Mesothelial cell of epicardium (in vitro differentiated cells): ENCODE results near the gene IRX3. TPM values are rescaled to one million over a fixed set of nuclear protein-coding genes. Genes with fewer than 3 reads are reported as not detected.

Experiments used
- DNase-seq, 2 experiments: peaks; one replicate each; pipeline ENCODE4 v3.0.0; 2021; ENCODE audit warnings: low spot score in 2 of 2; ENCODE audit not compliant: unreplicated experiment in 2 of 2
- H3K27ac Mint-ChIP-seq: 2 replicates; pipeline ENCODE4 v1.8.0; 2021; ENCODE audit warnings: mixed read lengths
- H3K27me3 Mint-ChIP-seq: 2 replicates; pipeline ENCODE4 v1.8.0; 2021; ENCODE audit warnings: low read depth, mixed read lengths
- H3K36me3 Mint-ChIP-seq: 2 replicates; pipeline ENCODE4 v1.8.0; 2021; ENCODE audit warnings: mixed read lengths
- H3K4me1 Mint-ChIP-seq: 2 replicates; pipeline ENCODE4 v1.8.0; 2021; ENCODE audit warnings: mixed read lengths
- H3K4me3 Mint-ChIP-seq: 2 replicates; pipeline ENCODE4 v1.8.0; 2021; ENCODE audit warnings: mild to moderate bottlenecking, moderate library complexity, mixed read lengths
- H3K9me3 Mint-ChIP-seq: 2 replicates; pipeline ENCODE4 v1.8.0; 2021; ENCODE audit warnings: mixed read lengths
- total RNA-seq: library from RNA; stranded (reverse); gene quantifications from 3 replicates; pipeline ENCODE4 v1.2.1, GENCODE V29; 2021
- TF ChIP-seq, protein P1 (sequence below): fragments of 200-600 bp; sonication (generic); IDR thresholded peaks from one replicate; pipeline ENCODE4 v1.5.0; 2021; ENCODE audit warnings: antibody characterized with exemption; ENCODE audit not compliant: unreplicated experiment

The IRX3 gene
- total RNA-seq, 1 donor from 2014 or later = 45.2 TPM

DNA sequence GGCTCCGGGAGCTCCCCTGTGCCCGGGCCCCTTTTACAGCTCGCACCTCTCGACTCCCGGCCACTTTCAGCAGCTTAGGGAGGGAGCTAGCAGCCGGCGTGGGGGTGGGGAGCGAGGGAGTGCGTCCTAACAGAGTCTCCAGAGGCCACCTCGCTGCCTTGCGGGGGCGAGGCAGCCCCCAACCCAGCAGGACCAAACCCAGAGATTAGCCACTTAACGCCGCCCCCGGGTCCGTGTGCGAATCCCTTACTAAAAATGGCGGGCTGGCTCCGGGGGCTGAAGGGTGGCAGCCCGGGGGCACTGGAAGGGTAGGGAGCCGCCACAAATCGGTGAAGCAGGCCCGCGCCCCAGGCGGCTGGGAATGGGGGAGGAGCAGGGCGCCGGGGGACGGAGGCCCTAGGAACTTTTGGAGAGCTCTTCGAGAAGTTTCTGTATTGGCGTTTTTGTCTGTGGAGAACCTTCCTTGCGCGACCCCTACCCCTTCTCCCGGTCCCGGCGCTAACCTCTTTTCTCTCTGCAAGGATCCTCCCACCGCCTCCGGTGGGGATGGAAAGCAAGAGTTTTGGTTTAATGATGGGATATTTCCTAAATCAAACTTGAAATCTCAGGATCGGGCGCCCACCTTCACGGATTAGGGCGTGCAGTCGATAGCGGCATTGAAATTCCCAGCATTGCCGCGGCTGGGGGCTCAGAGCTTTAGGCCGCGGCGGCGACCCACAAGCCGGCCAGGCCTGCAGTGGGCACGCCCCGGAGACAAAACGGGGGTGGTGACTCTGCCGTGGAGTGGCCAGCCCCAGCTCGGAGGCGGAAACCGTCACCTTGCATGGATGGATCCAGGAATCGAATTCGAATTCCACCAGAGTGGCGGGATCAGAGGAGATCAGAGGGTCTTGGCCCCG, 793 bp upstream of the IRX3 start:
- Mint-ChIP-seq H3K4me3 (peak overlapping the region; percentile 71), H3K36me3 (peaks cover 7% of the 10 kb centered on the region)
- no peak for DNase-seq

DNA sequence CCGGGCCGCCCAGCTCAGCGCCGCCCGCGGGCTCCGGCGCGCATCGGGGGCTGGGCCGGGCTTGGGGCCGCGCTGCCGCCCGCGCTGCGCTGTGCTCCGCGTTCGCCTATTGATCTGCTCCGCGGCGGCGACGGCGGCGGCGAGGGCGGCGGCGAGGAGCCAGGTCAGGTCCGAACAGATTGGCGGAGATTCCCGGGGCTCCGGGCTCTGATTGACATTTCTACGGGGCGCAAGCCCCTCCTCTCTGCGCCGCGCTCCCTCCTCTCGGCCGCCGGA, 559 bp downstream of the IRX3 start:
- peaks cover 39% of the 10 kb centered on the region for H3K4me1 Mint-ChIP-seq
- peak overlapping the region; percentile 82 for H3K4me3 Mint-ChIP-seq
- peaks cover 74% of the 10 kb centered on the region for H3K27me3 Mint-ChIP-seq
- TF ChIP-seq, protein P1, sequence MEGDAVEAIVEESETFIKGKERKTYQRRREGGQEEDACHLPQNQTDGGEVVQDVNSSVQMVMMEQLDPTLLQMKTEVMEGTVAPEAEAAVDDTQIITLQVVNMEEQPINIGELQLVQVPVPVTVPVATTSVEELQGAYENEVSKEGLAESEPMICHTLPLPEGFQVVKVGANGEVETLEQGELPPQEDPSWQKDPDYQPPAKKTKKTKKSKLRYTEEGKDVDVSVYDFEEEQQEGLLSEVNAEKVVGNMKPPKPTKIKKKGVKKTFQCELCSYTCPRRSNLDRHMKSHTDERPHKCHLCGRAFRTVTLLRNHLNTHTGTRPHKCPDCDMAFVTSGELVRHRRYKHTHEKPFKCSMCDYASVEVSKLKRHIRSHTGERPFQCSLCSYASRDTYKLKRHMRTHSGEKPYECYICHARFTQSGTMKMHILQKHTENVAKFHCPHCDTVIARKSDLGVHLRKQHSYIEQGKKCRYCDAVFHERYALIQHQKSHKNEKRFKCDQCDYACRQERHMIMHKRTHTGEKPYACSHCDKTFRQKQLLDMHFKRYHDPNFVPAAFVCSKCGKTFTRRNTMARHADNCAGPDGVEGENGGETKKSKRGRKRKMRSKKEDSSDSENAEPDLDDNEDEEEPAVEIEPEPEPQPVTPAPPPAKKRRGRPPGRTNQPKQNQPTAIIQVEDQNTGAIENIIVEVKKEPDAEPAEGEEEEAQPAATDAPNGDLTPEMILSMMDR = no peak
- peak overlapping the region; percentile 99 for H3K27ac Mint-ChIP-seq
- H3K36me3 Mint-ChIP-seq = peaks cover 12% of the 10 kb centered on the region
- peak in 1 of 2 experiments; percentile 61 for DNase-seq
- H3K9me3 Mint-ChIP-seq = no peaks in the 10 kb centered on the region

More for the DNA sequence above, 793 bp upstream of the IRX3 start:
- TF ChIP-seq, protein P1 = no peak
- H3K27ac Mint-ChIP-seq = peak overlapping the region; percentile 85
- H3K4me1 Mint-ChIP-seq = peaks cover 36% of the 10 kb centered on the region
- H3K27me3 Mint-ChIP-seq = peaks cover 77% of the 10 kb centered on the region
- no peaks in the 10 kb centered on the region for H3K9me3 Mint-ChIP-seq

DNA sequence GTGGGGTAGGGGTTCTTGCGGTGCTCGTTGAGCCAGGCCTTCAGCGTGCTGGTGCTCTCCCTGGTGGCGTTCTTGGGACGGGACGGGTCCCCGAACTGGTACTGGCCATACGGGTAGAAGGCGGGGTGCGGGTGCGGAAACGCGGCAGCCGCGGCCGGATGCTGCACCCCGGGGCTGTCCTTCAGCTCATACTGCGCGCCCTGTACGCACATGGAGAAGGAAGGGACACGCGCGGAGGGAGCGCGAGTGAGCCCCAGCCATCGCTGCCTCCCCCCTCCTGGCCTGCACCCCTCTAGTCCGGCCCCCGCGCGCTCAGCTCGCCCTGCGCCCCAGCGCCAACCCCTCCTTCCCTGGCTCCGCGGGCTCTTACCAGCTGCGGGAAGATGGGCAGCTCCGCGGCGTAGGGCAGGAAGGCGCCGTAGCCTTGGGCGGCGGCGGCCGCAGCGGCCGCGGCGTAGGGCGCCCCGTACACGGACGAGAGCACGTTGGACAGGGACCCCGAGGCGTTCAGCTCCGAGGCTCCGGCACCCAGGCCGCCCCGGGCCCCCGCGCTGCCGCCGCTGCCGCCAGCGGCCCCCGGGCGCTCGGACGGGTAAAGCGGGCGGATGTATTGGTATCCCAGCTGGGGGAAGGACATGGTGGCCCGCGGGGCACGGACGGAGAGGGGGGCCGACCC, 1.0 kb downstream of the IRX3 start:
- Mint-ChIP-seq H3K27ac (peak overlapping the region; percentile 96), H3K4me1 (peaks cover 35% of the 10 kb centered on the region), H3K36me3 (peaks cover 12% of the 10 kb centered on the region), H3K27me3 (peaks cover 74% of the 10 kb centered on the region), H3K4me3 (peak overlapping the region; percentile 95), H3K9me3 (no peaks in the 10 kb centered on the region)
- DNase-seq = peak in 1 of 2 experiments; percentile 62
- TF ChIP-seq, protein P1 = no peak

DNA sequence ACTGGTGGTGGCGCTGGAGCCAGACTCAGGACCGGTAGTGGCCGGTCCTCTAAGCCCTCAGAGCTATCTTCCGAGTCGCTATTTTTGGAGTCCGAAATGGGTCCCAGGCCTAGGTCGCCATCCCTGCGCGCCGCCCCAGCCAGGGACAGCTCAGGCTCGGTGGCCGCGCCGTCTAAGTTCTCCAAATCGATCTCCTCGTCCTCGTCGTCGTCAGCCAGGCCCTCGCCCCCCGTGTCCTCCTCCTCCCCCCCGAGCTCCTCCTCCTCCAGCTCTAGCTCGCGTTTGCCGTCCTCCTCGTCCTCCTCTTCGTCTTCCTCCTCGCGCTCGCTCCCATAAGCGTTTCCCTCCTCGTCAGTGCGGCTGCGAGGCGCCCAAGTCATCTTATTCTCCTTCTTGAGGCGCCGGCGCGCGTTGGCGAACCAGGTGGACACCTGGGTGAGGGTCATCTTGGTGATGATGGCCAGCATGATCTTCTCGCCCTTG, 1.6 kb downstream of the IRX3 start:
- TF ChIP-seq, protein P1 = no peak
- Mint-ChIP-seq H3K9me3 (no peaks in the 10 kb centered on the region), H3K27me3 (peaks cover 73% of the 10 kb centered on the region), H3K27ac (peak overlapping the region; percentile 96), H3K4me1 (peaks cover 33% of the 10 kb centered on the region), H3K4me3 (peak overlapping the region; percentile 95), H3K36me3 (peaks cover 13% of the 10 kb centered on the region)
- DNase-seq = no peak

DNA sequence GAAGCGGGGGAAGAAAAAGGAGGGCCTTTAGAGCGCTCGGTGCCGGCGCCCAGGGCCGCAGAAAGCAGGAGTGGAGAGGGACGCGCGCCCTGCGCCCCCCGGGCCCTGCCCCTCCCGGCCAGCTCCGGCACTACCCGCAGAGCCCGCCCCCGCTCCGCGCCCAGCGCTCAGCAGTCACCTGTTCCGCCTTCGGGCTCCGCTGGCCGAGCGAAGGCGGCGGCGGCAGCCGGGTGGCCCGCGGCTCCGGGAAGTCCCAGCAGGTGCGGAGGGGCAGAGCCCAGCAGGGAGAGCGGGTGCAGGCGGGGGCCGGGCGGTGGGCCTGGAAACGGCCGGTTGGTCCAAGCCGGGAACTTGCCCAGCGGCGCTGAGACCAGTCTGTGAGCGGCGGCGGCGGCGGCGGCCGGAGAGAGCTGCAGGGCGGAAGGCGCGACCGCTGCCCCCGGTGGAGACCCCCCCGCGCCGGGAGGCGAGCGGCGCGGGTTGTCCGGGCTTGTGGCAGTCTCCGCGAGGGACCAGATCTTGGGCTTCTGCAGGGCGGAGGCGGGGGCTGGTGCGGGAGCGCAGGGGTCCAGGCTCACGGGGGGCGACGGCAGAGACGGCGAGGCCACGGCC, 2.2 kb downstream of the IRX3 start:
- H3K27me3 Mint-ChIP-seq = peaks cover 68% of the 10 kb centered on the region
- H3K9me3 Mint-ChIP-seq = no peaks in the 10 kb centered on the region
- H3K27ac Mint-ChIP-seq = peak overlapping the region; percentile 96
- peak overlapping the region; percentile 95 for H3K4me3 Mint-ChIP-seq
- no peak for DNase-seq
- peaks cover 16% of the 10 kb centered on the region for H3K36me3 Mint-ChIP-seq
- TF ChIP-seq, protein P1 = no peak
- H3K4me1 Mint-ChIP-seq = peaks cover 29% of the 10 kb centered on the region
